HG02938 (cell line): ENCODE data around the gene NRTN.

Experiments used
- ATAC-seq: cut with Tn5 transposase; IDR thresholded peaks from one replicate; pipeline ENCODE4 v1.9.1; 2021; ENCODE audit warnings: mild to moderate bottlenecking, moderate library complexity; ENCODE audit not compliant: unreplicated experiment

NRTN gene

DNA sequence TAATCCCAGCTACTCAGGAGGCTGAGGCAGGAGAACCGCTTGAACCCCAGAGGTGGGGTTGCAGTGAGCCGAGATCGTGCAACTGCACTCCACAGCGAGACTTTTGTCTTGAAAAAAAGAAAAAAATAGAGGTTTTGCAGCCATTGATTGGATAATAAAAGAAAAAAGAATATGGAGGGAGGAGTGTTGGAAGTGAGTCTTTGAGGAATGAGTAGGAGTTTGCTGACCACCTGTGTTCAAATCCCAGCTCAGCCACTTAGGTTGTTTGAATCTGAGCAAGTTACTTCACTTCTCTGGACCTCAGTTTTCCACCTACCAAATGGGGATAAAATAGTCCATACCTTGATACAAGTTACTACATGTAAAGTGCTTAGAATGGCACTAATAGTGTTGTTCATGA is 6.2 kb downstream of the NRTN start:
- no peak for ATAC-seq

- ATAC-seq: no peak
Observed at GRCh38 chr19:5814123-5814851, 9.4 kb downstream of the NRTN start.

DNA sequence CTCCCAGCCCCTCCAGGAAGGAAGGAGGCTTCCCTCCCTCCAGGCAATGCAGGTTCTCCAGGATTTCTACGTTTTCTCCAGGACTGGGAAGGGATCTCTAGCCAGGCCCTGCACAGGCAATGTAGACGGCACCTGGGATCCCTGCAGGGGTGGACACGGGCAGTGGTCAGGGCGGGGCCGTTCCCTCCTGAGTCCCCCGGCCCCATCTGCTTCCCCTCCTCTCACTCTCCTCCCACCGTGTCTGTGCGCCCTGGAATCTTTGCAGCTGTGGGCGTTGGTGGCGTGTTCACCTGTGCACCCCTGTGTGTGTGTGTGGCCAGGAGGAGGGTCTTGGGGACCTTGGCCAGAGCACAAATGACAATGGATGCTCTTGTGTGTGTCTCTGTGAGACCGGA is 10.0 kb downstream of the NRTN start:
- no peak for ATAC-seq

DNA sequence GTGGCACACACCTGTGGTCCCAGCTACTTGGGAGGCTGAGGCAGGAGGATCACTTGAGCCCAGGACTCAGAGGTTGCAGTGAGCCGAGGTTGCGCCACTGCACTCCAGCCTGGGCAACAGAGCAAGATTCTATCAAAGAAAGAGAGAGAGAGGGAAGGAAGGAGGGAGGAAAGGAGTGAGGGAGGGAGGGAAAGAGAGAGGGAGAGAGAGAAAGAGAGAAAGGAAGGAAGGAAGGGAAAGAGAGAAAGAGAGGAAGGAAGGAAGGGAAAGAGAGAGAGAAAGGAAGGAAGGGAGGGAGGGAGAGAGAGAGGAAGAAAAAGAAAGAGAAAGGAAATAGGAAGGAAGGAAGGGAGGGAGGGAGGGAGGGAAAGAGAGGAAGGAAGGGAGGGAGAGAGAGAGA is 12.4 kb downstream of the NRTN start:
- no peak for ATAC-seq

GRCh38 chr19:5818594-5818993 is 13.7 kb downstream of the NRTN start:
- no peak for ATAC-seq

DNA sequence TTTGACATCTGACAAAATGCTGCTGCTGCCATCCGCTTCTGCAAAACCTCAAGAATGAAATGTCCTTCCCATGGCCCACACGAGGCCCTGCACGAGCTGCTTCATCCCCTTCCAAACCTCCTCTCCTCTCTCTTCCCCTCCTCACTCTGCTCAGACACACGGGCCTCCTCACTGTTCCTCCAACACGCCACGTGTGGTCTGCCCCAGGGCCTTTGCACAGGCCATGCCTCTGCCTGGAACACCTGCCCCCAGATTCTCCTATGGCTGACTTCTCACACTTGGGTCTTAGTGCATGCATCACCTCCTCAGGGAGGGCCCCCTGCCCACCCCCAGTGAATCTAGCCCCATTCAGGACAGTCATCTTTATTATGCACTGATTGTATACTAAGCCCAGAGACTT is 15.9 kb downstream of the NRTN start:
- ATAC-seq: no peak

- no peak for ATAC-seq
Observed at GRCh38 chr19:5821521-5822180, 16.8 kb downstream of the NRTN start.

DNA sequence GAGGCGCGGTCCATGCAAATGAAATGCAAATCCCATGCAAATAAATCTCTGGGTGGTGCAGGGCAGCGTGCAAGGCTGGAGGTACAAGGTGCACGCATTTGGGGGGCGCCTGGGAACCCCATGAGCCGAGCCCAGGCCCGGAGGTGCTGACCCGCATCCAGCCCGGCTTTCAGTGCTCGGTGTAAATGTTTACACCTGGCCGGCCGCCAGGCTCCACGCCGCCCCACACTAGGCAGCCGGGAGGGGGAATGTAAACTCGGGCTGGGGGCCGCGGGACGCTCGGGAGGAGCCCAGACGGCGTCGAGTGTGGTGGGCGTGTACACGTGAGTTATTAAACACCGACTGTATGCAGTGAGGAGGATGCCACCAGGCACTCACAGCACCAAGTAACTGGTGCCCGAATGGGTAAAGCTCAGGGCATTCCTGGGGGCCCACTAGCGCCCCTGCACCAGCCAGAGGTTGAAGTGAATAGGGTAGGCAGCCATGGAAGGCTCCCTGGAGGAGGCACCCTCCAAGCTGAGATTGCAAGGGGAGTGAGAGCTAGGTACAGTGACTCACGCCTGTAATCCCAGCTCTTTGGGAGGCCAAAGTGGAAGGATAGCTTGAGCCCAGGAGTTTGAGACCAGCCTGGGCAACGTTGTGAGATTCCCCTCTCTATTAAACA is 17.4 kb downstream of the NRTN start:
- ATAC-seq: no peak

- ATAC-seq: no peak
Observed at GRCh38 chr19:5823579-5824281, 18.9 kb downstream of the NRTN start.

- ATAC-seq: no peak
Observed at GRCh38 chr19:5824751-5825150, 19.9 kb downstream of the NRTN start.

- ATAC-seq: no peak
Observed at GRCh38 chr19:5825178-5825577, 20.3 kb downstream of the NRTN start.

- no peak for ATAC-seq
Observed at GRCh38 chr19:5826531-5827341, 21.9 kb downstream of the NRTN start.

DNA sequence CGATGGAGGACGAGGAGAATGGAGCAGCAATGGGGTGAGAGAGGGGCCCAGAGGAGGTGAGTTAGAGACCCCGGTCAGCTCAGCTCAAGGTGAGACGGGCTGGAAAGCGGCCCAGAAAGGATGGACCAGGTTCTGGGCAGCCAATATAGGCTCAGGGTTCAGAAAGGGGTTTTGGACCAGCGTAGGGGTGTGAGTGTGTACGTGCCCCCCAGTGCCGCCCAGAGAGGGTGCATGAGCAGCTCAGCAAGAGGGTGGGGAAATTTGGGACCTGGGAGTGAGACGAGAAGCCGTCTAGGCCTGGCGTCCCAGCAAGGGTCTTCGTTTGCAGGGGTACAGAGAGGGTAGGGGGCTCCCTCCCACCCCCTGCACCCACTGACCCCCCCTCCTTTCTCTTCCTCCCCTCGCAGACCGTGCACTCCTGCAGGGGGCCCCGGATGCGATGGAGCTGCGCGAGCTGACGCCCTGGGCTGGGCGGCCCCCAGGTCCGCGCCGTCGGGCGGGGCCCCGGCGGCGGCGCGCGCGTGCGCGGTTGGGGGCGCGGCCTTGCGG is 22.5 kb downstream of the NRTN start:
- no peak for ATAC-seq

- ATAC-seq: peak; percentile 69
Observed at GRCh38 chr19:5827891-5828660, 23.2 kb downstream of the NRTN start.

DNA sequence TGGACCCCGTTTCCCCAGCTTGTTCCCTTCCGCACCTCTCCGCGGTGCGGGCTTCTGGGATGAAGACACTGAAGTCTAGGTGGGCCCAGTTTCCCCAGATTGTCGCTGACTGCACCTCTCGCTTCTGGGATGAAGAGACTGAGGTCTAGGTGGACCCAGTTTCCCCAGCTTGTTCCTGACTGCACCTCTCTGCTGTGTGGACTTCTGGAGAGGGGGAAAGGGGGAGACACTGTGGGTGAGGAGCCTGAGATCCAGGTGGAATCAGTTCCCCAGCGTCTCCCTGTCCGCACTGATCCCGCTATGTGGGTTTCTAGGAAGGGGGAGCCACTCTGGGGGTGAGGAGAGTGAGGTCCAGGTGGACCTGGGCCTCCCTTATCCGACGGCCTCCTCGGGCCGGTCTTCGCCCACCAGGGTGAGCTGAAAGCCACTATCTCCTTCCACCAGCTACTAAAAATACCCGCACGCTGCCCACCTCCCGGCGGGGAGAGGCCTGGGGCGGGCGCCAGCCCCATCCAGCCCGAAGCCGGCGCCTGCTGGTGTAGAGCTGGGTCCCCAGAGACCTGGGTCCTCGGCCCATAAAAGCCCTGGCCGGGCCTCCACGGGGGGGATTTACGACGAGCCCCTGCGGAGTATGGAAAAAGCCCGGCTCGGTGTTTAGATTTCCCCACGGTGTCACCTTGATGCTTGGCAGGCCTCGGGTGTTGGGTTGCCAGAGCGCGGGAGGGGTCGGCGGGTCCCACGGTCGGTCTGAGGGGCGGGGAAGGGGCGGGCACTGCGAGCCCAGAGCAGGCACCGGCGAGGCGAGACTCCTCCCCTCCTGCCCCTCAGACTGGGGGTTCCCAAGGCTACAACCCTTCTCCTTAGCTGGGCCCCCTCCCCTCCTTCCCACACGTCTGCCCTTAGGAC is 24.0 kb downstream of the NRTN start:
- no peak for ATAC-seq

GRCh38 chr19:5829567-5830310 is 24.9 kb downstream of the NRTN start:
- ATAC-seq: no peak

- ATAC-seq: no peak
Observed at GRCh38 chr19:5831159-5831558, 26.3 kb downstream of the NRTN start.

GRCh38 chr19:5832061-5832460 is 27.2 kb downstream of the NRTN start:
- ATAC-seq: no peak
